Stimulated activated CD4-positive, alpha-beta T cell treated with anti-CD3 and anti-CD28 coated beads, Interleukin-15, amount 100 ng/mL, for 48 hours (primary cell): ENCODE measurements around the gene GCFC2.
"Not testable (repeated sequence)": the region's sequence is repeated elsewhere in the genome, so short reads cannot be mapped to it uniquely, and the experiment has no call there.

ENCODE experiments used
- DNase-seq, 2 donors: peaks; one replicate each; pipeline ENCODE4 v3.0.0-alpha.2; 2020; ENCODE audit warnings: low read depth in 2 of 2

The GCFC2 gene

GRCh38 chr2:75710577-75711253, at the start of gene GCFC2:
Gene GCFC2, minus strand, starts transcription at chr2:75710915. Its CDS starts 60 bp downstream, at chr2:75710855.
- DNase-seq: peak; percentile 69 to 77

GRCh38 chr2:75752828-75753227, 42.1 kb upstream of the GCFC2 start:
- DNase-seq: no peak

DNA sequence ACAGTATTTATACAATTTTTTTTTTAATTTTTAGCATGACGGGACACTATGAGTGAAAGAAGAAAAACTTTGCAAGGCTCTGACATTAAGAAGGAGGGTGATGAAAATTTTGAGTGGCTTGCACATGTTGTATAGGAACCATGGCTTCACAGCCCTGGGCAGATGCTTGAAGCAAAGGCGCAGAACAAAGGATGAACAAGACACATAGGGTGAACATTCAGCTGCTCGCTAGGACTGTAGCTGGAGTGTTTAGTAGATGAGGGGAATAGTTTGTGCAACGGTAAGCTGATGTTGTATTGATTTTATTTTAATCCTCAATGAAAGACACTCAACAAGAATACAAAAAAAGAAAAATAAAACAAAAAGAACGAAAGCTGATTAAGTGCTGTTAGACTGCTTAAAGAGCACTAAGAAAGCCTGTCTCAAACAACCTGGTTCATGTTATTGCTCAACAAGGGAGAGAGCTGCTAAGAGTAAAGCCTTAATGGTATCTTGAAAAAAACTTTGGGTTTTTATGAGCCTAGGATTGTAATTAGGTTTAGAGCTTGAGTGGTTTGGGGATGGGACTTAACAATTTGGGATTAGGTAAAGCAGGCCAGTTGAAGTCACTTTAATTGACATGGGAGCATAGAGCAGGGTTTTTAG, 41.2 kb upstream of the GCFC2 start:
- no peak for DNase-seq

DNA sequence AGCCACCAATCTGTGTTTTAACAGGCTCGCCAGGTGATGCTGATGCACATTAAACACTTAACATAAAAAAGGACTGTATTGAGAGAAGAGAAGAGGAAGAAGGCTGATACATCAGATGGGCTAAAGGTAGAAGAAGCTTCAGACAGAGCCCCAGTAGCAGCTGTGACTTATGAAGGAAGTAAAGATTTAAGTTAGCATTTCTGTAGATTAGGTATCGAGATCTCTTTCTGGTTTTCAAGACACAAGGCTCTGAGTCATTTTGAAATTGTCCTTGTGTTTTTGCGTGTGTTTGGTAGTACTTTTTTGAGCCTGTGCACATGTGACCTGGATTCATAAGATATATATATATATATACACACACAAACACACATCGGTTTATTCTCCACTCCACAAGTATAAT, 40.6 kb upstream of the GCFC2 start:
- no peak for DNase-seq

GRCh38 chr2:75737961-75738360, 27.2 kb upstream of the GCFC2 start:
- no peak for DNase-seq

- DNase-seq: no peak
Measured at GRCh38 chr2:75736276-75736675, 25.6 kb upstream of the GCFC2 start.

GRCh38 chr2:75729861-75730260, 19.1 kb upstream of the GCFC2 start:
- no peak for DNase-seq

DNA sequence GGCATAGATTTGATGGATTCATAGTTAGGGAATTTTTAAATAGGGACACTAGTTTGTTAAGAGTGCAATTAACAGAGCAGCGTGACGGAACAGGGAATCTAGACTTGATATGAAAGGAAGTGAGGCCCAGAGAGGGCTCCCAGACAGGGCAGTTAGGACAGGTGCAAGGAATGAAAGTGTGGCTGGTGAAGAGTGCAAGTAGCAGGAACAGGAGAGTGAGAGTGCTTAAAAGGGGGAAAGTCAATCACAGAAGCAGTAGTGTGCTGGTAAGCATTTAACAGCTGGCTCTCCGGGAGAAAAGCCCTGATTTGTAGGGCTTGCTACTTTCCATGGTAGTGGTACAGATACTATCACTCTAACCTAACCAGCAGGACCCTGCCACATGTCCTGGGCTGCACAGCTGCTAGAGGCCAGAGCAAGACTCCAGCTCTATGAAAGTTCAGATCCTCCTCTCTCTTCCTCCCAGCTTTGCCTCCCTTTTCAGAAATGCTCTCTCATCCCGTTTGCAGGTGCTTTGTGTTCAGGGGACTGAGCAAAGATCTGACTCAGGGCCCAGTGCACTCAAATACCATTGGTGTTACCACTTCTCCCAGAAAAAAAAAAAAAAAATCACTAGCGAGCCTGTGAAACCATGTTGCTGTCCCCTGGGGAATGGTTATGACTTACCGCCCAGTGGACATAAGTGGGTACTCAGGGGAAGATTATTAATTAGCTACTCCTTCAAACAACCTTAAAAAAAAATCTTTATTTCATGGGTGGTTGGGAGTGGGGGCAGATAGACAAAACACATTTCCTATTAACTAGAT, 18.1 kb upstream of the GCFC2 start:
- DNase-seq: no peak

- DNase-seq: no peak
Measured at GRCh38 chr2:75722687-75723086, 12.0 kb upstream of the GCFC2 start.

DNA sequence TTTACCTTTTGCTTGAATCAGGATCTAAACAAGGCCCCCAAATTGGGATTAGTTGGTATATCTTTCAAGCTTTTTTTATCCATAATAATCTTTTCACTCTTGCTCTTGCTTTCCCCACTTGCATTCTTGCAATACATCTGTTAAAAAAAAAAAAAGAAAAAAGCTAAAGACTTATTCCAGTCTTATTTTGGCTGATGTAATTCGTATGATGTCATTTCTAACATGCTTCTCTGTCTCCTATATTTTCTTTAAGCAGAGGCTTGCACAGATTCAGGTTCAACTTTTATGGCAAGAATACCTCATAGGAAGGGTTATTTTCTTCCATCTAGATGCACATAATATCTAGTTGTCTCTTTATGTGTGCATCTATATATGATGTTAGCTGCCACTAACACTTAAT, 9.8 kb upstream of the GCFC2 start:
- DNase-seq: no peak

DNA sequence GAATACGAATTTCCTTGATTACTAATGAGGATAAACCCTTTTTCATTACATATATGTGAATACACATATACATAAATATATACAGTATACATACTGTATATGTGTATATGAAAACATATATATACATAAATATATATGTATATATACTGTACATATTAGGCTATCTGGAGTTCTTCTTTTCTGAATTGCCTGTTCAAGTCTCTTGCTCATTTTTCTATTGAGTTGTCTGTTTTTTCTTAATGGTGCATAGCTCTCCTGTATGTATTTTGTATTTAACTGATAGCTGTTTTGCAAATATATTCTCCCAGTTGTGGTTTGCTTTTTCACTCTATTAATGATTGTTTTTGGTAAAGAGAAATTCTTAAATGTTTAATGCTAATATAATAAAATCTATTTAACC, 8.9 kb upstream of the GCFC2 start:
- DNase-seq: no peak

GRCh38 chr2:75716406-75716805, 5.7 kb upstream of the GCFC2 start:
- DNase-seq: no peak

DNA sequence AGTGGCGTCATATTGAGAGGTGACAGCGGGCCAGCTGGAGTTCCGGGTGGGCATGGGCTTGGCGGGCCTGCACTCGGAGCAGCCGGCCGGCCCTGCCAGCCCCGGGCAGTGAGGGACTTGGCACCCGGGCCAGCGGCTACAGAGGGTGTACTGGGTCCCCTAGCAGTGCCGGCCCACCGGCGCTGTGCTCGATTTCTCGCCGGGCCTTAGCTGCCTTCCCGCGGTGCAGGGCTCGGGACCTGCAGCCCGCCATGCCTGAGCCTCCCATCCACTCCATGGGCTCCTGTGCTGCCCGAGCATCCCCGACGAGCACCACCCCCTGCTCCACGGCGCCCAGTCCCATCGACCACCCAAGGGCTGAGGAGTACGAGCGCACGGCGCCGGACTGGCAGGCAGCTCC, 875 bp upstream of the GCFC2 start:
- not testable (repeated sequence) for DNase-seq

DNA sequence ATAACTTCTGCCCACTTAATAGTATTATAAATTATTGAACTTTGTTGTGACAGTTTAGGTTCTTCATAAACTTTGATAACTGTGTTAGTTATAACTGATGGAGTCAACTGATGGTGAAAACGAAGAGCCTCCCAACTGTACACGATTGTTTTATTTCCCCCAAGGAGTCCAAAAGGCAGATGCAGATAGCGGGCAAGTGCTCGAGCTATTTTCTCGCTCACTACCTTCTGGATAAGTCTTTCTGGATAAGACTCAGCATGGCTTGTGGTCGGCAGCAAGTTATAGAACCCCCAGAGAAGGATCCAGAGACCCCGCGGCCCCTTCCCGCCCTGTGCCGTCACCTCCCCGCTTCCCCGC, 517 bp downstream of the GCFC2 start:
- no peak for DNase-seq

GRCh38 chr2:75709297-75709696, 1.4 kb downstream of the GCFC2 start:
- no peak for DNase-seq

DNA sequence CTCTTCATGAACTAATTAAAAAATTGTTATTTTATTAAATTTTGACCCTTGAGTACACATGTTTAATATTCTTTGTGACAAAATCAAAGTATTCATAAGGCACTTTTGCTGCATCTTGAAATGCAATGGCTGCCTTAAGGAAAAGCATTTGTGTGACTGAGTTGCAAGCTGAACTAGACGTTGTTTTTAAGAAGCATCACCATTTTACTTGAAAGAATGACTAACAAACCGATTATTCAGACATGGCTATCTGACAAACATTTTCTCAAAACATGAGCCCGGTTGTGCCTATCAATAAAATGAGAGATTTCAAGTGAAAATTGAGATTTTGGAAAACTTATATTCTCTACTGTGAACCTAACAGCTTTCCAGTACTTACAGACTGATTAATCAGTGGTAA, 2.8 kb downstream of the GCFC2 start:
- DNase-seq: no peak

DNA sequence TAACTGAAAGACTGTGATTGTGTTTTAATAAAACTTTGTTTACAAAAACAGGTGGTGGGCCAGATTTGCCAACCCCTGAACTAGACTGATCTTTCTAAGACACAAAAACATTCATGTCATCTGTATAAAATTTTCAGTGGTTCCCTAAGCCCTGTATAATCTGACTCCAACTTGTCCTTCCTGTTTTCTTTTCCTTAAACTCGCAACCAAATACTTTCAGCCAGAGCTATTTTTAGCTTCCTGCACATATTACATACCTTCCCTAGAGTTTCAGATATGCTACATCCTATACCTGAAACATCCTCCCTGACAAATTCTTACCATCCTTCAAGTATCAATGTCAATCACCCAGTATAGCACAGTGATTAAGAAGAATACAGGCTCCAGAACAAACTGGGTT, 4.8 kb downstream of the GCFC2 start:
- no peak for DNase-seq

DNA sequence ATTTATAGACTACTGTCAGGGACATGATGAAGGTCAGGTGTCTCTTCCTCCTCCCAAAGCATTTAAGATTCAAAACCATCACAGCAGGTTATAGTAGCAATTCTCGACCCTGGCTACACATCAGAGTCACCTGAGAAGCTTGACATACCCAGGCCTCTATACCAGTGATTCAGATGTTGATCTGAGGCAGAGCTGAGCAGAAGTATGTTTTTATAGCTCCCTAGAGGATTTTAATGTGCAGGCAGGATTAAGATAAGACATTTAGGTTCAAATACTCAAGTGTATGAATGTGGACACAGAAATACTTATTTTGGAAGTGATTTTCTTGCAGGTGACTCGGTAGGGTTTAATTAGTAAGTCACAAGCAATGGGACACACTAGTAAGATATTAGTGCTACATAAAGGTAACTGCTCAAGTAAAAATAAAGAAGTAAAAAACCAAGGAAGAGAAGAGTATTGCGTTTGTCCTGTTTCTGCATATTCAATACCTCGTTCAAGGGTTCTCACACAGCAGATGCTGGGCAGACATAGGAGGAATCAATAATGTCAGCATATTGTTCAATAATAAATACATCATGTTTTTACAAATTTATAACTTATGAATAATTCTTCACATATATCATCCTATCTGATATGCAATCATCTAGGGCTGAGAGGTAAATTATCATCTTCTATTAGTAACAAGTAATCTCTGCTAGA, 7.0 kb downstream of the GCFC2 start:
- no peak for DNase-seq

DNA sequence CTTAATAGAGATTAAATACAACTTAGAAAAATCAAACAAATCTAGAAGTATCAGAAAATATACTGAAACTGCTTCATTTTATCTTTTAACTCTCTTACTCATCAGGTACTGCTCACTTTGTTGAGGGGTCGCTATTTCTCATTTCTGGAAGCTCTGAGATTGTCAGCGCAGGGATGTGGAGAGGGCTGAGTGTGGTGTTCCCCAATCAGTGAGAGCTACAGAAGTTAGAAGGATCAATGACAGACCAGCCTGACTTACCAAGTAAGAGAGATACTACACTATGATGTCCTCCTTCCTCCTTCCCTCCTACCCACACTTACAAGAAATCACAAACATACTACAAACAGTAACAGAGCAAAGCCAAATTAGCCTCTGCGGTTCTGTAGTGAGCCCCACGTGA, 8.1 kb downstream of the GCFC2 start:
- DNase-seq: no peak

- no peak for DNase-seq
Measured at GRCh38 chr2:75698918-75699317, 11.8 kb downstream of the GCFC2 start.

DNA sequence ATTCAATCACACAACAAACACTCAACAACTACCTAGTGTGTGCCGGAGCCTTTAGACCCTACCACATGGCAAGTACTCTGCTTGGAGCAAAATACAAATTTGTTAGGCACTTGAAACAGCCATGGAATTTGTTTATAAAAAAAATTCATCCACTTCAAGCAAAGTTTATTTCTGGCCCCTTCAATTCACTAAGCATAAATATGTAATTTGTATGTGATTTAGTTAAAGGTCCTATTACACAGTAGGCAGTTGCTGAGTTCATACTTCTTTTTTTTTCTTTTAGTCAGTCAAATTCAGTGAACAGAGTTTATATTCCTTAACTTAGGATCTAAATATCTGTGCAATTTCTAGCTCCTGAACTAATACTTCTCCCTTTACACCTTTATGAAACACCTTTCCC, 22.5 kb downstream of the GCFC2 start:
- no peak for DNase-seq

DNA sequence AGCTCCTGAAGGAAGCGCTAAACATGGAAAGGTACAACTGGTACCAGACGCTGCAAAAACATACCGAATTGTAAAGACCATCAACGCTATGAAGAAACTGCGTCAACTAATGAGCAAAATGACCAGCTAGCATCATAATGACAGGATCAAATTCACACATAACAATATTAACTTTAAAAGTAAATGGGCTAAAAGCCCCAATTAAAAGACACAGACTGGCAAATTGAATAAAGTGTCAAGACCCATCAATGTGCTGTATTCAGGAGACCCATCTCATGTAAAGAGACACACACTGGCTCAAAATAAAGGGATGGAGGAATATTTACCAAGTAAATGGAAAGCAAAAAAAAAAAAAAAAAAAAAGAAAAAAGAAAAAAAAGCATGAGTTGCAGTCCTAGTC, 27.3 kb downstream of the GCFC2 start:
- not testable (repeated sequence) for DNase-seq
